ENCODE results near the gene PHETA2. TPM values are rescaled to one million over a fixed set of nuclear protein-coding genes. Genes with fewer than 3 reads are reported as not detected.
A peak's percentile ranks its signal among the peaks of the same experiment; 100 is the strongest.

The PHETA2 gene
- polyA plus RNA-seq, 1 donor (not counting 4 experiments of a cell fraction or from before 2014, with no cell fraction given), result 0.80 TPM

GRCh38 chr22:42086051-42086450, 12.0 kb downstream of the PHETA2 start:
- peaks cover 2% of the 10 kb centered on the region for H4K20me1 ChIP-seq (ENCODE audit: control insufficient read depth, extremely low read depth, insufficient read depth, low read length)
- no peaks in the 10 kb centered on the region for H3K9me3 ChIP-seq (ENCODE audit: control insufficient read depth, low read depth, low read length)
- DNase-seq (ENCODE audit: low read depth, low spot score), result no peak
- H2AFZ ChIP-seq (ENCODE audit: control insufficient read depth, low read length), result no peak overlapping the region
- no peaks in the 10 kb centered on the region for H3K9me1 ChIP-seq (ENCODE audit: control insufficient read depth, extremely low read depth, insufficient read depth, low read length)
- no peak overlapping the region for H3K4me2 ChIP-seq (ENCODE audit: control insufficient read depth, extremely low read depth, insufficient read depth, low read depth, low read length)
- peaks cover 4% of the 10 kb centered on the region for H3K4me1 ChIP-seq (ENCODE audit: control insufficient read depth, extremely low read depth, insufficient read depth, low read length)
- no peak for FAIRE-seq
- H3K27ac ChIP-seq (ENCODE audit: control insufficient read depth, insufficient read depth, low read length), result no peak overlapping the region
- H3K4me3 ChIP-seq (ENCODE audit: control insufficient read depth in 2 of 3, extremely low read depth in 1 of 3, insufficient read depth in 2 of 3, low read depth in 1 of 3, low read length in 3 of 3), result no peak overlapping the region
- H3K36me3 ChIP-seq (ENCODE audit: control insufficient read depth in 2 of 2, extremely low read depth in 1 of 2, insufficient read depth in 2 of 2, low read length in 2 of 2), result peaks cover 6 to 18% of the 10 kb centered on the region in 2 experiments
- H3K27me3 ChIP-seq (ENCODE audit: control insufficient read depth, extremely low read depth, insufficient read depth, low read length), result no peaks in the 10 kb centered on the region
- peaks cover 14% of the 10 kb centered on the region for H3K79me2 ChIP-seq (ENCODE audit: control insufficient read depth, insufficient read depth, low read length)
- dilution Hi-C loops (cut with MboI; ENCODE audit: extremely low pct_ligation_motif_present, low sequenced_read_pairs), result no loop called here
- TF ChIP-seq EZH2 (IDR thresholded peaks at IDR 0.05; ENCODE audit: low read length), result no peak
- TF ChIP-seq CTCF (optimal IDR thresholded peaks at IDR 0.05 in 1 of 3, IDR thresholded peaks at IDR 0.05 in 1 of 3, conservative IDR thresholded peaks at IDR 0.05 in 1 of 3; ENCODE audit: extremely low read depth in 1 of 3, insufficient read depth in 2 of 3, low read length in 3 of 3), result no peak
- H3K9ac ChIP-seq (ENCODE audit: control insufficient read depth, extremely low read depth, insufficient read depth, low read length), result no peak overlapping the region

GRCh38 chr22:42090596-42091454, 16.8 kb downstream of the PHETA2 start, which contains the start of gene NDUFA6:
Gene NDUFA6 (minus strand): TSS chr22:42090772. CDS start chr22:42090744, 28 bp downstream.
- H3K27ac ChIP-seq (ENCODE audit: control insufficient read depth, insufficient read depth, low read length), result peak within 1 kb of the TSS; percentile 90

More at GRCh38 chr22:42090596-42091454, 16.8 kb downstream of the PHETA2 start, which contains the start of gene NDUFA6:
- Histone ChIP-seq H3K79me2 (ENCODE audit: control insufficient read depth, insufficient read depth, low read length) (peaks cover 14% of the 10 kb centered on the region), H3K36me3 (ENCODE audit: control insufficient read depth in 2 of 2, extremely low read depth in 1 of 2, insufficient read depth in 2 of 2, low read length in 2 of 2) (peaks cover 4 to 13% of the 10 kb centered on the region in 2 experiments), H3K4me2 (ENCODE audit: control insufficient read depth, extremely low read depth, insufficient read depth, low read depth, low read length) (peak within 1 kb of the TSS; percentile 90), H3K9me3 (ENCODE audit: control insufficient read depth, low read depth, low read length) (no peaks in the 10 kb centered on the region), H3K4me1 (ENCODE audit: control insufficient read depth, extremely low read depth, insufficient read depth, low read length) (peaks cover 4% of the 10 kb centered on the region), H3K4me3 (ENCODE audit: control insufficient read depth in 2 of 3, extremely low read depth in 1 of 3, insufficient read depth in 2 of 3, low read depth in 1 of 3, low read length in 3 of 3) (peak within 1 kb of the TSS; percentile 74 to 92 (median 87)), H3K9me1 (ENCODE audit: control insufficient read depth, extremely low read depth, insufficient read depth, low read length) (no peaks in the 10 kb centered on the region), H2AFZ (ENCODE audit: control insufficient read depth, low read length) (peak within 1 kb of the TSS; percentile 88), H3K9ac (ENCODE audit: control insufficient read depth, extremely low read depth, insufficient read depth, low read length) (peak within 1 kb of the TSS; percentile 93), H4K20me1 (ENCODE audit: control insufficient read depth, extremely low read depth, insufficient read depth, low read length) (peaks cover 2% of the 10 kb centered on the region), H3K27me3 (ENCODE audit: control insufficient read depth, extremely low read depth, insufficient read depth, low read length) (no peaks in the 10 kb centered on the region)
- dilution Hi-C loops (cut with MboI; ENCODE audit: extremely low pct_ligation_motif_present, low sequenced_read_pairs), result no loop called here
- TF ChIP-seq CTCF (optimal IDR thresholded peaks at IDR 0.05 in 1 of 3, IDR thresholded peaks at IDR 0.05 in 1 of 3, conservative IDR thresholded peaks at IDR 0.05 in 1 of 3; ENCODE audit: extremely low read depth in 1 of 3, insufficient read depth in 2 of 3, low read length in 3 of 3) (peak; percentile 87 to 98 (median 91)), EZH2 (IDR thresholded peaks at IDR 0.05; ENCODE audit: low read length) (no peak)
- DNase-seq (ENCODE audit: low read depth, low spot score), result peak; percentile 97
- peak; percentile 85 for FAIRE-seq
